Measurements from ENCODE around the gene ZFYVE19.

The ZFYVE19 gene, protein sequence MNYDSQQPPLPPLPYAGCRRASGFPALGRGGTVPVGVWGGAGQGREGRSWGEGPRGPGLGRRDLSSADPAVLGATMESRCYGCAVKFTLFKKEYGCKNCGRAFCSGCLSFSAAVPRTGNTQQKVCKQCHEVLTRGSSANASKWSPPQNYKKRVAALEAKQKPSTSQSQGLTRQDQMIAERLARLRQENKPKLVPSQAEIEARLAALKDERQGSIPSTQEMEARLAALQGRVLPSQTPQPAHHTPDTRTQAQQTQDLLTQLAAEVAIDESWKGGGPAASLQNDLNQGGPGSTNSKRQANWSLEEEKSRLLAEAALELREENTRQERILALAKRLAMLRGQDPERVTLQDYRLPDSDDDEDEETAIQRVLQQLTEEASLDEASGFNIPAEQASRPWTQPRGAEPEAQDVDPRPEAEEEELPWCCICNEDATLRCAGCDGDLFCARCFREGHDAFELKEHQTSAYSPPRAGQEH

GRCh38 chr15:40807028-40807887 lies at the start of gene ZFYVE19, which contains the start of gene DNAJC17:
Gene ZFYVE19, plus strand, starts transcription at chr15:40807089. Its CDS starts 501 bp downstream, at chr15:40807590.
Gene DNAJC17, minus strand, starts transcription at chr15:40807473. Its CDS starts 27 bp downstream, at chr15:40807446.
- peak; percentile 97 for DNase-seq (ENCODE audit: low spot score)

GRCh38 chr15:40759961-40760360 lies 46.9 kb upstream of the ZFYVE19 start:
- DNase-seq (ENCODE audit: low spot score), result no peak

GRCh38 chr15:40762919-40763800 lies 43.7 kb upstream of the ZFYVE19 start:
- DNase-seq (ENCODE audit: low spot score), result no peak

GRCh38 chr15:40763801-40764628 lies 42.9 kb upstream of the ZFYVE19 start, which contains the start of gene GCHFR:
Gene GCHFR, plus strand, starts transcription at chr15:40764068. Its CDS starts 113 bp downstream, at chr15:40764181.
- peak; percentile 89 for DNase-seq (ENCODE audit: low spot score)

GRCh38 chr15:40764629-40765103 lies 42.2 kb upstream of the ZFYVE19 start:
- no peak for DNase-seq (ENCODE audit: low spot score)

- no peak for DNase-seq (ENCODE audit: low spot score)
Measured at GRCh38 chr15:40766194-40766815, 40.6 kb upstream of the ZFYVE19 start.

GRCh38 chr15:40766906-40767837 lies 39.7 kb upstream of the ZFYVE19 start:
- no peak for DNase-seq (ENCODE audit: low spot score)

DNA sequence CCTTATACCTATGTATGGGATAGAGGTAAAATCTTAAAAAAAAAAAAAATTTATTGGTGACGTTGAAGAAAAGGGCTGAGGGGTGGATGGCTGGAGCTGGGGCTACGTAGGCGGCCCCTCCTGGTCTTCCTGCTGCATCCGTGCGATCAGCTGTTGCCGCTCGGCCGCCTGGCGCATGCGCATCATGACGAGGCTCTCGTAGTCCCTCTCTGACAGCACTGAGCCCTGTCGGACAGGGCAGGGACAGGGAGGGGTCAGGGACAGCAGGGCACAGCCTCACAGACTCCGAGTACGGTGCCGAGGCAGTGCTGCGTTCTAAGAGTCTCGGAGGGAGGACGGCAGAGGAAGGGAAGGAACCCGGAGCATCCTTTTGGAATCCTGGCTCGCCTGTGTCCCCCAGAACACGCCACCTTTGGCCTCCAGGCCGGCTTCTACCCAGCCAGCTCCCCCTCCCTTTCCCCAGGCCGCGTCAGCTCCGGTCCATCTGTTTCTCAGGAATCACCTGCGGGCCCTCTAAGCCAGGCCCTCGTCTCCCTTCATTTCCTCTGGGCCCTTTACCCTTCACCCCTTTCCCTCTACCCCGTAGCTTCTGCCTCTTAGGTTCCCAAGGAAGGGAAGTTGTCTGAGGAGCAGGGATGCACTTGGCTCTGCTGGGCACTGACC lies 38.9 kb upstream of the ZFYVE19 start:
- DNase-seq (ENCODE audit: low spot score), result no peak

DNA sequence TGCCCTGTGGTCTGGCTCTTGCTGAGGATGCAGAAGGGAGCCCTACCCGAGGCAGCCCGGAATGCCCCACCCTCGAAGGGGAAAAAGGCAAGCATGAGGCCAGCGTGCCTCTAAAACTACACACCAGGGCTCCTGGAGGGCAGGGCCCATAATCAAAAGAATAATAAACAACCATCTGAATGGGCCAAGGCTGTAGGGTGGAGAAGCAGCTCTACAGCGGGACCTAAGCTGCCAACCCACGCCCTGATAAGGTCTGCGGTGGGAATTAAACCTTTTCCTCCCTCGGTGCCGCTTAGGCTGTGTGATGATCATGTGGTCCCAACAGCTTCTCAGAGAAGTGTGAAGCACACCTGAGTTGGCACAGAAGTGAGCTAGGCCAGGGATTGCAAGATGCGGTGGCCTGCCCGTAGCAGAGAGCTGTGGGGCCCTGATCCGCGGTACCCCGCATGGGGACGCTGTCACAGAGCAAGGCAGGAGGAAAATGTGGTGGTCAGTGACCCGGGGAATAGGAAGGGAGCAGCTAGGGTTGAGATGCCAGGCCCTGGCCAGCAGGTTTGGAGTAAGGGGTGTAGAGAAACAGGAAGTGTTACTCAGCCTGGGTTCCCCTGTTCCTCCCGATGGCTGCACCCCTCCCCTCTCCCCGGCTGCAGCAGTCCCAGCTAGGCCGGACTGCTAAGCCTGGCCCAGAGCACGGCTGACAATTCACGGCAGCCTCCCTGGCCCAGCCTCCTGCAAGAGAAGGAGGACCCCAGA lies 38.2 kb upstream of the ZFYVE19 start:
- no peak for DNase-seq (ENCODE audit: low spot score)

DNA sequence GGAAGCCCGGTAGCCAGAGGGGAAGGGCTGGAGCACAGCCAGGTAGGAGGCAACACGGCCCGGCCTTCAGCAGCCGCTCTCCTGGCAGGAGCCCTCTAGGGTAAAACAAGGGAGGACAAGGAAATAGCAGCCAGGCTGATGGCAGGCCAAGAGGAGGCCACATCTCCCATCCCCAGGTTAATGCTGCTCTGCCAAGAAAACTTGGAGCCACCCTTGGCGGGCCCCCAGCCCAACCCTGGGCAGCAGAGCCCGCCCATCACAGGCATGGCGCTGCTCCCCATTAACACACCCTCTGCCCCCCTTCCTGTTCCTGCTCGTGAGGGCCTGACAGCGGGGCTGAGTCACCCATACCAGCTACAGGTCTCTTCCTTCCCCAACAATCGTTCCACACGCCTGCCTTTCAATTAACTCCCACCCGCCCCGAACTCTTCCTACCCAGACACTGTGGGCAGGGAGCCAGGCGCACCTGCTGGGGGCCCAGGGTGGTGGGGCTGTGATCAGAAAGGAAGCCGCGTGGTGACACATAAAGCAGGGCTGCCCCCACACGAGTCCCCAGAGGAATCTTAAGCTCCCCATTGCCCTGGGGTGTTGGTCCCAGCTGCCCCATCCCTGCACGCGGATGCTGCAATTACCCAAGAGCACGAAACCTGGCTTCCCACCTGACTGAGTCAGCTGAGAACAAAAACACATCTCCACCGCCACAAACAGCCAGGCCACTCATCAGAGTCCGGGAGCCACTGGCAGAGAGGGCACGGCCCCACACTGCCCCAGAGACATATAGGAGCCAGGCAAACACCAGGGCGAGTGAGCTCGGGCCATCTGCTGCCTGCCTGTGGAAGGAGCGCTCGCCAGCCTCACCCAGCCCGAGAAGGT lies 37.4 kb upstream of the ZFYVE19 start, which contains the start of gene C15orf62:
C15orf62 (plus strand) TSS at position 707 of the 873 bp plus-strand sequence. CDS start 516 bp downstream, outside the sequence.
- DNase-seq (ENCODE audit: low spot score), result no peak

- no peak for DNase-seq (ENCODE audit: low spot score)
Measured at GRCh38 chr15:40770147-40770721, 36.7 kb upstream of the ZFYVE19 start.

DNA sequence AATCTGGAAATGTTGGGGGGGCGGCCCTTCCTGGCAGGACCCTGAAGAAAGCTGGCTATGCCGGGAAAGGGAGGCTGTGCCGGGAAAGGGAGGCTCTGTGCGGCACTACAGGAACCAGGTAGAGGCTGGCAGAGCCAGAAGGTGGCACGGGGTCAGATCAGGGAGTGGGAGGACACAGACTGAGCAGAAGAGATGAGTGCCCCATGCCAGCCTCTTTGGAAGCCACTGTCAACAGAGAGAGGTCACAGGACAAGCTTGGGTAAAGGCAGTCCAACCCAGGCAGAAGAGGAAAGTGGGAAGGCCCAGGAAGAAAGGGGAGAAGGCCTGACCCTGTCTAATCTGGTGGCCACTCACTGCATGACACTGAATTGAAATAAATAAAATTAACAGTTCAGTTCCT lies 35.6 kb upstream of the ZFYVE19 start:
- no peak for DNase-seq (ENCODE audit: low spot score)

DNA sequence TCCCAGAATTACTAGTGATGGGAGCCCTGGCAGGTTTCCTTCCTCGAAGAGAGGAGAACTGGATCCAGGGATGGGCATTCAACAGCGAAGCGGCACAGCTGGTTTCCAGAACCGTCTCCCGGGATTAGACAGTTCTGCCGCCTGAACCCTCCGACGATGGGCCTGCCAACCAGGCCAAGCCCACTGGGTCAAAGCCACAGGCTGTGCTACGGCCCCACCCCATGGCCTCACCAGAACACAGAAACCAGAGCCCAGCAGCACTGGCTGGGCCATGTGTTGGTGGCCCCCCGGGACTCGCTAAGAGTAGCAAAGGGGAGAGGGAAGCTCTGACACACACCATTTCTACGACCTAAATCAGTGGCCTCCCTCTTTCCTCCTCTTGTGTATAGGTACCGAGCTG lies 34.9 kb upstream of the ZFYVE19 start:
- DNase-seq (ENCODE audit: low spot score), result no peak

DNA sequence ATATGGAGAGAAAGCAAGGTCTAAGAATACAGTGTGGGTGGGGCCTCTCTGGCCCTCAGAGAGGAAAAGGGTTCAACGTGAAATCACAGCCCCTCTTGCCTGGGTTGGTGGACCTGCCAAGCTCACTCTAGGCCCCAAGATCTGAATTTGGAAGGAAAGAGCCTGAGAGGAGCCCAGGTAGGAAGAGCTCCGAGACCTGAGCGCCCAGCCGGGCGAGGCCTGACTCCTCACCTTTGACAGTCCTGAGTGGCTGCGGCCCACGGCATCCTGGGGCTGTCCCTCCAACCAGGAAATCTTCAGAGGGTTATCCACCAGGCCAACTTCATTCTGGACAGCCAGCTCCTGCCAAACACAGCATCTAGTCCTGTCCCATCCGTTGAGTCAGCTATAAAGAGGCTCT lies 33.4 kb upstream of the ZFYVE19 start:
- no peak for DNase-seq (ENCODE audit: low spot score)

- no peak for DNase-seq (ENCODE audit: low spot score)
Measured at GRCh38 chr15:40773902-40774301, 33.0 kb upstream of the ZFYVE19 start.

DNA sequence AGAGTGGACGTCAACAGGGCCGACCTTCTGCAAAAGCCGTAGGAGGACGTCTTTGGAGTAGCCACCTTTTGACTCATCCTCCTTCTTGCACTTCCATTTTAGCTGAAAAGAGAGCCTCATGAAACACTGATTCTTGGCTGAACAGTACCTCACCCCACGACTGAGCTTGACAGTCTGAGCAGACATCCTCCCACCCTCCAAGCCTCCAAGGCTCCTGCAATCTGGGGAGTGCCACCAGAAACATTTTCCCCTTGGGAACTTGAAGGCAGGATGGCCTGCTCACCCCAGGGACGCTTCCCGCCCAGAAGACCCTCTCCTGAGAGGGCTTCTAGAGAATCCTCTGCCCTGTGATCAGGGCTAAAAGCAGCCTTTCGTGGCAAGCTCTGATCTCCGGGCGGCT lies 31.9 kb upstream of the ZFYVE19 start:
- DNase-seq (ENCODE audit: low spot score), result no peak

Data from AG20443 (cell line).